ENCODE results near the gene PMS1.
"Not testable (repeated sequence)": the region's sequence is repeated elsewhere in the genome, so short reads cannot be mapped to it uniquely, and the experiment has no call there.

Gene PMS1

DNA sequence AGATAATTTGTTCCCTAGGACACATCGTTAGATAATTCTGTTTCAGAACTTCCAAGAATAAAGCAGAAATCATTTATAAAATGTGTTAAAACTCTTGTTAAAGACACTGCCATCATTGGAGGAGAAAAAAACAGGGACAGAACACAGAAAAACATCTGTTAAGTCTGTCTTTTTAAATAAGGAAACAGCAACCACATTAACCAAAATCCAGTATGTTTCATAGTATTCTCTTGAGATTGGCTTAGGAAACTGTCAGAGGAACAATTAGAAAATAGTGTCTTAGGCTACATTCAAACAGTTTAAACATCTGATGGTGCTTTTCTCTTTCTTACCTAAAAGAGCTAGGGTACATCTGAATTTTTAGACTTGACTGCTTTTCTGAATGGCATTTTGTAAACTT lies 81.6 kb downstream of the PMS1 start:
- DNase-seq: no peak

DNA sequence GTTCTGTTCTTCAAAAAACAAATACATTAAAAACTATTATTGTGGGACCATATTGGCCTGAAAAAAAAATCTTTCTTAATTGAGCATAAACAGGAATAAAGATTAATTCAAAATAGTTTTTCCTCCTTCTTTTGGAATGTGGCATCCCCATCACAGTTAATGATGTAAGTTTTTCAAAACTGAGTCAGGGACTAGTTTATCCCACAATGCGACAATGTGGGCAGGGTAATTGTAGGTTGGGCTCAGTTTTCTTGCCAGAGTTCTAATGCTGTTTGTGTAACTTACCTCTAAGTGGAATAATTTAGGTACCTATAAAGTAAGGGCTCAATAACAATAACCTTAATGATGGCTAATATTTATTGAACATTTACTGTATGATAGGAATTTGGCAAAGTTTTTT lies 82.0 kb downstream of the PMS1 start:
- no peak for DNase-seq

GRCh38 chr2:189868896-189869295 lies 84.6 kb downstream of the PMS1 start:
- no peak for DNase-seq

- DNase-seq: no peak
These were observed 86.3 kb downstream of the PMS1 start for GRCh38 chr2:189870381-189871085.

DNA sequence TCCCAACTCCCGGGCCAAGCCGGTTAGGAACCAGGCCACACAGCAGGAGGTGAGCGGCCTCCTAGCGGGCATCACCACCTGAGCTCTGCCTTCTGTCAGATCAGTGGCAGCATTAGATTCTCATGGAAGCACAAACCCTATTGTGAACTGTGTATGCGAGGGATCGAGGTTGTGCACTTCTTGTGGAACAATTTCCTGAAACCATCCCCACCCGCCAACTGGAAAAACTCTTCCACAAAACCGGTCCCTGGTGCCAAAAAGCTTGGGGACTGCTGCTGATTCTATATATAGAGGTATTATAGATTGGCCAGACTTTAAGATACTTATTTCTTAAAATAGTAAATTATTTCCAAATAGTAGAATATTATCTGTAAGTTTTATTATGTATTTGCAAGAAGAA lies 89.4 kb downstream of the PMS1 start:
- no peak for DNase-seq

- no peak for DNase-seq
These were observed 90.5 kb downstream of the PMS1 start for GRCh38 chr2:189874586-189875320.

- no peak for DNase-seq
These were observed 92.0 kb downstream of the PMS1 start for GRCh38 chr2:189876271-189876670.

DNA sequence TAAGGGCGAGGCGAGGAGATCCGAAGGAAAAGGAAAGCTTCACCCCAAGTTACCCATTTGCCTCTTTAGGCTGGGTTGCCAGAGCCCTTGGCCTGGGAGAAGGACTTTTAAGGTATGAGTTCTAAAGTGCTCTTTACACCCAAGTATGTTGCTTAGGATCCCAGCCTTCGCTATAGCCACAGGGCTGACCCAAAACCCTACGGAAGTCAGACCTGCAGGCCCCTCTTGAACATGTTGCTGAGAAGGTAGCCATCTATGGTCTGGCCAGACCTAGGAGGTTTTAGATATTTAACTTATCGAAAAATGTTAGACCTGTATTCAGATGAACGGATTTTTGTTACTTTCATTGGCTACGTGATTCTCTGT lies 95.4 kb downstream of the PMS1 start:
- no peak for DNase-seq

GRCh38 chr2:189880429-189880828 lies 96.2 kb downstream of the PMS1 start:
- no peak for DNase-seq

DNA sequence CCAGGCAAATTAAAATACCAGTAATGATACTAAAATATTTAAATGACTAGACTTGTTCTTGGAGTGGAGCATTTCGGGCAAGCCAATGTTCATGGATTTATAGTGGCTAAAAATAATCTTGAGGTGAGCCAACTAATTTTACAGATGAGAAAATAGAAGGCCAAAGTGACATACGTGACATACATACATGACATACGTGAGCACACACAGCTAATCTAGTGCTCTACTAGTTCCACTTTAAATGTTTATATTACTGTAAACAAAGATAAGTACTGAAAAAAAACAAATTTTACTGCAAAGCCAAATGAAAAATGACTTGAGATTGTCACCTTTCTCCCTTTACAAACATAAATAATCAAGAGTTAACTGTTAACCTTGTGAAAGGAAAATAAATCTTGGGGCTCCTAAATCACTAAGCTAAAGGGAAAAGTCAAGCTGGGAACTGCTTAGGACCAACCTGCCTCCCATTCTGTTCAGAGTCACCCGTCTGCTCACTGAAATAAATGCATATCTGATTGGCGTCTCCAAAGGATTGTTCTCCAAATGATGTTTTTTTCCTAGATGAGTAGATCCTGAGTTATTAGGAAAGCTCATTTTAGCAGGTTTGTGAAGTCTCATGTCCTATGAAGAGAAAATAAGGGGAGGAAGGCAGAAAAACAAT lies 96.7 kb downstream of the PMS1 start:
- DNase-seq: no peak

DNA sequence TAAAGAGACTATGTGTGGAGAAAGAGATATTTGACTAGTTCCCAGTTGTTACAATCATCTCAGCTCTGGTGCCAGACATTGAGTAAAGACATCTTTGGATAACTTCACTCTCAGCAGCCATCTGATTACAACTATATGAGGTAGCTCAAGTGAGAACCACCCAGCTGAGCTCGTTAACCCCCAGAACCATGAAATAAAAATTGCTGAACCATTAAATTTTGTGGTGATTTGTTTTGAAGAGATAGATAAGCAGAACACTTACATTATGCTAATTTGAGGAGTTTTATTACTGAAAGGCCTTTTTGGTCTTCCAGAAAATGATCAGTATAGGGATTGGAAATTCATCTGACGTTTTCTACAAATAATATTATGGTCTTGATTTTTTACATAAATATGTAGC lies 101.1 kb downstream of the PMS1 start:
- no peak for DNase-seq

- DNase-seq: not testable (repeated sequence)
These were observed 108.5 kb downstream of the PMS1 start for GRCh38 chr2:189892546-189893294.

DNA sequence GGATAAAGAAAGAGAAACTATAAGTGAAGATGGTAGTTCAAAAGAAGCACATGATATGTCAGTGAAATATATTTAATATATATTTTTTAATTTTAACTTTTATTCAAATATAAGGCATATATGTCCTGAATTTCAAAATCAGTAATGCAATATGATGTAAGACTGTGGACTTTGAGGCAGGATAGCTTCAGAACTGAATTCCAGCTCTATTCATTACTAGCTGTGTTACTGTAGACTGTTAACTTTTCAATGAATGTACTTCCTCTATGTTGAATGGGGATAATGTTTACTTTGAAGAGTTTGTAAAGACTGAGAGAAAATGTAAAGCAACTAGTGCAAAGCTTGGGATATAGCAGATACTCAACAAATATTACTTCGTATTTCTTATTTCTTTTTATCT lies 112.6 kb downstream of the PMS1 start:
- no peak for DNase-seq

DNA sequence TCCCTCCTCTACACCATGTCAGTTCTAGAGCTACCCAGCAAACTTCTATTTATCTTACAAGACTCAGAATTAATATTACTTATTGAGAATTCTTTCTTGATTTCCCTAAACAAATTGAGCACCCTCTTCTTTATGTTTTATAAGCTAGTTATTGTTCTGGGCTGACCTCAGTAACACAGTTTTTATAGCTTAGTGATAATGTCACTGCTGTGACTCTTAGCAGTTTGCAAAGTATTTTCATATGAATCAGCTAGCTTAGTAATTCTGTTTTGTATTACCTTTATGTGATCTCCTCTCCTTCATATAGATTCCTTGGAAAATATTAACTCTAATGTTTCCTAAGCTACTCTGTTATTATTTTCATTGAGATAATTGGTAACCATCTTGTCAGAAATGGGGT lies 114.9 kb downstream of the PMS1 start:
- no peak for DNase-seq

- no peak for DNase-seq
These were observed 116.5 kb downstream of the PMS1 start for GRCh38 chr2:189900726-189901125.

GRCh38 chr2:189901664-189902063 lies 117.4 kb downstream of the PMS1 start:
- DNase-seq: no peak

DNA sequence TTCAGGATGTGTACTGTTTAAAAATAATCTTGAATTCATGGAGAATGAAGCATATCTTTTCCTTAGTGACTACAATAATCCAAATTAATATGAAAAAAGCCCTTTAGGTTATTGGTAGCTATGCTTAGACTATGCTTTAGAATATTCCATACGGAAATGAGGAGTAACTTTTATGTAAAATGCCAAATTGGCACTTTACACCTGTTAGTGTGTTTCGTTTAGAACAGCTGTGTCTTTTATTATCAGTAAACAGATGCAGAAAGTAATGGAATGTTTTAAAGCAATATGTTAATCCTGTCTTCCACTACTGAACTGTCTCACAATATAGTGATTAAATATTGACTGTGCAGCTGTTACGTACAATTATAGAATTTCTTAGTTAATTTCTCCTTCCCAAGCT lies 129.6 kb downstream of the PMS1 start:
- no peak for DNase-seq

- no peak for DNase-seq
These were observed 132.4 kb downstream of the PMS1 start for GRCh38 chr2:189916651-189917050.
